ENCODE measurements around the gene MAD1L1.

MAD1L1 gene

DNA sequence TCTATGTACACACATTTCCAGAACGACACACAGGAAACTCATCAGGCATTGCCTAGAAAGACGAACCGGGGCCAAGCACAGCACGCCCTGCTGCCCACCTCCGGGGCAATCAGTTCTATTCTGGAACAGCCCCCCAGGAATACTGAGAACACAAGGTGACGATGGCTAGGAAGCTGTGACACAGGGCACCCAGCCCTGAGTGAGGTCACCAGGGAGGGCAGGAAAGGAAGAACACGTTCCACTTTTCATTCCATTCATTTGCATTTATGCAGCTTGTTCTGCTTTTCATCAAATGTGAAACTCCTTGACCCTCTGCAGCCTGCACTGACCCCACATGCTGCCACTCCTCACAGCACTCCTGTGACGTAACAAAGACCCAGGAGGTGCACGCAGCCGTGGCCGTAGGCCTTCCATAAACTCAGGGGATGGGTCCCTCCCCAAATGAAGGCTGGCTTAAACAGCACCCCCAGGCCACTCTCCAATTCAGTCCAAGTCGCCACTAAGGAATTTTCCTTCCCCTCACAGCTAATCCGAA, 28.9 kb downstream of the MAD1L1 start:
- no peak overlapping the region for H3K4me3 ChIP-seq (ENCODE audit: low read depth, low read length)
- no peak for TF ChIP-seq CTCF (IDR thresholded peaks at IDR 0.05; ENCODE audit: borderline replicate concordance, insufficient read depth, low read depth, low read length)

GRCh38 chr7:2202901-2203765, 29.6 kb downstream of the MAD1L1 start:
- TF ChIP-seq CTCF (IDR thresholded peaks at IDR 0.05; ENCODE audit: borderline replicate concordance, insufficient read depth, low read depth, low read length), result no peak
- no peak overlapping the region for H3K4me3 ChIP-seq (ENCODE audit: low read depth, low read length)

DNA sequence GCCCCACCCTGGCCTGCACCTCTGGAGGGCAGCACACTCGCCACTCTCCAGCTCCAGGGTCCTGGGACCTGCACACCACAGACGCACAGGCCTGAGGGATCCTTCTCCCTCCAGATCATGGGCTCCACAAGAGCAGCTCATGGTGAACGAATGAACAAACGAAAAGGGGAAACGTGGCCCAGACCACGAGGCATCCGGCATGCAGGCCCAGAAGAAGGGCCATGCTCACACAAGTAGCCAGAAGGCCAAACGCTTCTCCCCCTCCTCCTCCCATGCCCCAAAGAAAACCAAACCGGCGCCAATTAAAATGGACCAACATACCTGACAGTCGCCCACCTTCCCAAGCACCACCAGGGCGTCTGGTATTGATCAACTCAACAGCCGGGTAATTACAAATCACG, 30.4 kb downstream of the MAD1L1 start:
- no peak for TF ChIP-seq CTCF (IDR thresholded peaks at IDR 0.05; ENCODE audit: borderline replicate concordance, insufficient read depth, low read depth, low read length)
- H3K4me3 ChIP-seq (ENCODE audit: low read depth, low read length), result no peak overlapping the region

DNA sequence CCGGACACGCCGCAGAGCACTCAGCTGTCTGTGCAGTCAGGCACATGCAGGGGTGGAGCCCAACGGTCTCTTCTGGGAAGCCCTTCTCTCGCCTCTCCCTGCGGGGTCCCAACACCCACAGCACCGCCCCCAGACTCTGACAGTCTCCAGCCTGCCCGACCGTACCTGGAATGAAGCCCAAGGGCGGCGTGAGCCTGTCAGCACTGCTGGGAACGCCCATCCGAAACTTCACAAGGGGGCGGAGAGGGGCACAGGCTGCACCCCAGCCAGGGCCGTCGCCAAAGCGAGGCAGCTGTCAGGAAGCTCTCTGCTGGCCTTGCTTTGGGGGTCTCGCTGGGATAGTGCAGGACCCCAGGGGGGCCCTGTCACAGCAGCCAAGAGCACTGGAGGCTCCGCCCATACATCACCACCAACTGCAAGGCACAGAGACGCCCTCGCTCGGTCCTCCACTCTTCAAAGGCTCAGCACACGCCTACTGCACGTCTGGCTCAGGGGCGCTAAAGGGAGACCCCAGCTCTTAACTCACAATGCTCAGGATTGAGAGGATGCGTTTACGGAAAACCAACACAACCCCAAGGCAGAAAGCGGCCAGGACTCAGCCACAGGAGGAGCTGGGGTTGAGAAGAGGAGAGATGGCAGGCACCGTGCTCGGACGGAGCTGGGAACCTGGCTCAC, 30.9 kb downstream of the MAD1L1 start:
- H3K4me3 ChIP-seq (ENCODE audit: low read depth, low read length), result no peak overlapping the region
- TF ChIP-seq CTCF (IDR thresholded peaks at IDR 0.05; ENCODE audit: borderline replicate concordance, insufficient read depth, low read depth, low read length), result no peak

- no peak overlapping the region for H3K4me3 ChIP-seq (ENCODE audit: low read depth, low read length)
- TF ChIP-seq CTCF (IDR thresholded peaks at IDR 0.05; ENCODE audit: borderline replicate concordance, insufficient read depth, low read depth, low read length), result no peak
Observed at GRCh38 chr7:2201128-2201527, 31.6 kb downstream of the MAD1L1 start.

GRCh38 chr7:2200584-2200980, 32.2 kb downstream of the MAD1L1 start:
- H3K4me3 ChIP-seq (ENCODE audit: low read depth, low read length), result no peak overlapping the region
- TF ChIP-seq CTCF (IDR thresholded peaks at IDR 0.05; ENCODE audit: borderline replicate concordance, insufficient read depth, low read depth, low read length), result no peak
